22Rv1 (cell line): ENCODE results near the gene SPTBN1.

Source experiments
- CTCF ChIP-seq: fragments of 450-650 bp; IDR thresholded peaks from 2 replicates; pipeline ENCODE4 v1.5.1; 2017; ENCODE audit warnings: mild to moderate bottlenecking
- ZFX ChIP-seq: fragments of 450-650 bp; IDR thresholded peaks from 2 replicates; pipeline ENCODE4 v1.6.1; 2017; ENCODE audit warnings: antibody characterized with exemption, borderline replicate concordance

GRCh38 chr2:54611830-54612545 is 155.9 kb downstream of the SPTBN1 start:
- TF ChIP-seq CTCF (no peak), ZFX (no peak)
